A204.1 (cell line): ENCODE measurements around the gene STAT6.

Experiments used
- FAIRE-seq: peaks from 2 replicates; lab custom pipeline; 2012; peaks lifted over from hg19 to GRCh38; lab: Jason Lieb, UNC

STAT6 gene

GRCh38 chr12:57099766-57100165 lies 11.4 kb downstream of the STAT6 start:
- no peak for FAIRE-seq

GRCh38 chr12:57099047-57099714 lies 12.0 kb downstream of the STAT6 start:
- FAIRE-seq: no peak

- no peak for FAIRE-seq
These were observed 12.6 kb downstream of the STAT6 start for GRCh38 chr12:57098546-57098945.

- FAIRE-seq: no peak
These were observed 13.7 kb downstream of the STAT6 start for GRCh38 chr12:57097554-57097835.

GRCh38 chr12:57096748-57097553 lies 14.2 kb downstream of the STAT6 start:
- FAIRE-seq: no peak

- FAIRE-seq: no peak
These were observed 15.0 kb downstream of the STAT6 start for GRCh38 chr12:57096099-57096572.

GRCh38 chr12:57095440-57095839 lies 15.7 kb downstream of the STAT6 start:
- FAIRE-seq: no peak

- no peak for FAIRE-seq
These were observed 16.7 kb downstream of the STAT6 start for GRCh38 chr12:57094208-57095160.

- no peak for FAIRE-seq
These were observed 17.6 kb downstream of the STAT6 start for GRCh38 chr12:57093415-57094207.

- FAIRE-seq: no peak
These were observed 18.2 kb downstream of the STAT6 start for GRCh38 chr12:57092876-57093414.

GRCh38 chr12:57092529-57092862 lies 18.7 kb downstream of the STAT6 start:
- FAIRE-seq: no peak

- no peak for FAIRE-seq
These were observed 19.3 kb downstream of the STAT6 start for GRCh38 chr12:57091638-57092528.

- no peak for FAIRE-seq
These were observed 20.1 kb downstream of the STAT6 start for GRCh38 chr12:57090924-57091637.

- no peak for FAIRE-seq
These were observed 20.7 kb downstream of the STAT6 start for GRCh38 chr12:57090490-57090889.

GRCh38 chr12:57089271-57090245 lies 21.6 kb downstream of the STAT6 start:
- FAIRE-seq: no peak

- FAIRE-seq: no peak
These were observed 22.6 kb downstream of the STAT6 start, which contains the start of gene NAB2 for GRCh38 chr12:57088354-57089270. TSS of gene NAB2 (plus strand) at chr12:57089114. CDS start at chr12:57089272, 158 bp downstream.

- no peak for FAIRE-seq
These were observed 23.3 kb downstream of the STAT6 start for GRCh38 chr12:57087691-57088353.
